Stimulated activated CD8-positive, alpha-beta memory T cell treated with anti-CD3 and anti-CD28 coated beads, Interleukin-12 subunit alpha, Interleukin-12 subunit beta, amount 100 ng/mL, for 24 hours (primary cell): ENCODE measurements around the gene MEGF9.

Source experiments
- DNase-seq: peaks from one replicate; pipeline ENCODE4 v3.0.0-alpha.2; 2020; ENCODE audit errors: extremely low read depth

The MEGF9 gene

GRCh38 chr9:120702075-120702474, 12.2 kb downstream of the MEGF9 start:
- no peak for DNase-seq

GRCh38 chr9:120701248-120701647, 13.0 kb downstream of the MEGF9 start:
- no peak for DNase-seq

- no peak for DNase-seq
Observed at GRCh38 chr9:120698766-120699165, 15.5 kb downstream of the MEGF9 start.

- DNase-seq = no peak
Observed at GRCh38 chr9:120697448-120697847, 16.8 kb downstream of the MEGF9 start.

GRCh38 chr9:120696551-120697230, 17.6 kb downstream of the MEGF9 start:
- no peak for DNase-seq

GRCh38 chr9:120694559-120694958, 19.7 kb downstream of the MEGF9 start:
- no peak for DNase-seq

GRCh38 chr9:120693700-120694008, 20.6 kb downstream of the MEGF9 start:
- DNase-seq = no peak

- DNase-seq = no peak
Observed at GRCh38 chr9:120692901-120693699, 21.2 kb downstream of the MEGF9 start.

GRCh38 chr9:120690372-120690771, 23.9 kb downstream of the MEGF9 start:
- DNase-seq = no peak

GRCh38 chr9:120689860-120690259, 24.4 kb downstream of the MEGF9 start:
- no peak for DNase-seq

- DNase-seq = no peak
Observed at GRCh38 chr9:120688758-120689157, 25.5 kb downstream of the MEGF9 start.

GRCh38 chr9:120683150-120683549, 31.1 kb downstream of the MEGF9 start:
- no peak for DNase-seq

- no peak for DNase-seq
Observed at GRCh38 chr9:120681121-120681520, 33.1 kb downstream of the MEGF9 start.

GRCh38 chr9:120680579-120680978, 33.7 kb downstream of the MEGF9 start:
- DNase-seq = no peak

GRCh38 chr9:120680161-120680560, 34.1 kb downstream of the MEGF9 start:
- DNase-seq = no peak

- DNase-seq = no peak
Observed at GRCh38 chr9:120677965-120678364, 36.3 kb downstream of the MEGF9 start.

GRCh38 chr9:120676767-120677402, 37.4 kb downstream of the MEGF9 start:
- DNase-seq = no peak

GRCh38 chr9:120668399-120668798, 45.9 kb downstream of the MEGF9 start:
- no peak for DNase-seq

GRCh38 chr9:120663950-120664349, 50.3 kb downstream of the MEGF9 start:
- no peak for DNase-seq

GRCh38 chr9:120663380-120663779, 50.9 kb downstream of the MEGF9 start:
- no peak for DNase-seq

GRCh38 chr9:120662513-120662912, 51.8 kb downstream of the MEGF9 start:
- DNase-seq = no peak

- DNase-seq = no peak
Observed at GRCh38 chr9:120659676-120660075, 54.6 kb downstream of the MEGF9 start.

GRCh38 chr9:120659209-120659608, 55.1 kb downstream of the MEGF9 start:
- no peak for DNase-seq
